Ammon's horn (tissue), 1 donor: ENCODE measurements around the gene PLAAT3.
"Not testable (repeated sequence)": the region's sequence is repeated elsewhere in the genome, so short reads cannot be mapped to it uniquely, and the experiment has no call there.

ENCODE experiments used
- DNase-seq: peaks from one replicate; pipeline ENCODE4 v3.0.0-alpha.2; 2016; ENCODE audit warnings: low spot score

Gene PLAAT3

GRCh38 chr11:63614136-63614671 lies at the start of gene PLAAT3:
Gene PLAAT3, minus strand, starts transcription at chr11:63614433. Its CDS starts 419 bp downstream, at chr11:63614014.
- peak; percentile 88 for DNase-seq

- no peak for DNase-seq
Measured at GRCh38 chr11:63663809-63664208, 49.6 kb upstream of the PLAAT3 start.

- DNase-seq, result no peak
Measured at GRCh38 chr11:63660972-63661371, 46.7 kb upstream of the PLAAT3 start.

GRCh38 chr11:63652671-63653070 lies 38.4 kb upstream of the PLAAT3 start:
- DNase-seq, result no peak

- DNase-seq, result no peak
Measured at GRCh38 chr11:63643205-63643604, 29.0 kb upstream of the PLAAT3 start.

- DNase-seq, result no peak
Measured at GRCh38 chr11:63641727-63642126, 27.5 kb upstream of the PLAAT3 start.

- no peak for DNase-seq
Measured at GRCh38 chr11:63639199-63639832, 25.1 kb upstream of the PLAAT3 start.

- DNase-seq, result not testable (repeated sequence)
Measured at GRCh38 chr11:63638436-63638835, 24.2 kb upstream of the PLAAT3 start.

GRCh38 chr11:63635762-63636465 lies 21.7 kb upstream of the PLAAT3 start:
- peak; percentile 88 for DNase-seq

GRCh38 chr11:63629426-63629825 lies 15.2 kb upstream of the PLAAT3 start:
- no peak for DNase-seq

- no peak for DNase-seq
Measured at GRCh38 chr11:63623513-63624140, 9.4 kb upstream of the PLAAT3 start.

- DNase-seq, result no peak
Measured at GRCh38 chr11:63622323-63622722, 8.1 kb upstream of the PLAAT3 start.

GRCh38 chr11:63621071-63621470 lies 6.8 kb upstream of the PLAAT3 start:
- DNase-seq, result peak; percentile 31

- no peak for DNase-seq
Measured at GRCh38 chr11:63619967-63620366, 5.7 kb upstream of the PLAAT3 start.

GRCh38 chr11:63617686-63618085 lies 3.5 kb upstream of the PLAAT3 start:
- DNase-seq, result not testable (repeated sequence)

GRCh38 chr11:63616953-63617352 lies 2.7 kb upstream of the PLAAT3 start:
- DNase-seq, result no peak

GRCh38 chr11:63613517-63614135 lies 607 bp downstream of the PLAAT3 start:
- DNase-seq, result peak; percentile 89

GRCh38 chr11:63612181-63612580 lies 2.1 kb downstream of the PLAAT3 start:
- DNase-seq, result no peak

- DNase-seq, result no peak
Measured at GRCh38 chr11:63611395-63611747, 2.9 kb downstream of the PLAAT3 start.

GRCh38 chr11:63610604-63611394 lies 3.4 kb downstream of the PLAAT3 start:
- peak; percentile 78 for DNase-seq

GRCh38 chr11:63609971-63610580 lies 4.2 kb downstream of the PLAAT3 start:
- peak; percentile 35 for DNase-seq
